EH (cell line): ENCODE measurements around the gene ERICH6B.

Experiments used
- DNase-seq: peaks from one replicate; pipeline ENCODE4 v3.0.0-alpha.2; 2015; ENCODE audit warnings: low read depth

Gene ERICH6B

DNA sequence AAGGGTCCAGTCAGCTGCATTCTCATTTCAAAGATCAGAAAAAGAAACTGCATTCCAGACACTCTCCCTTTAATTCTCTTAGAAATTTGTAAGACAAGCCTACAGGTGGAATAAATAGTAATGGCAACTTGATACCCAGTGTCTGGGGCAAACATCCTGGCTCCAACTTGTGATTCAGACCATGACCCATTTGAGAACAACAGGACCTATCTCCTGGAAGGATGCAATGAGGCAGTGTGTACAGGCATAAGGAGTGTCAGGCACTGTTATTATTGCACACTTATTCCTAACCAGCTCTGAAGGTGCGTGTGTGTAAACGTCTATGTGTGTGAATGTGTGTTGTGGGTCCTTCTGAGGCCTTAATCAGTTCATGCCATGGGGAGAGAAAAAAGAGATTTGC lies 13.9 kb downstream of the ERICH6B start:
- no peak for DNase-seq

DNA sequence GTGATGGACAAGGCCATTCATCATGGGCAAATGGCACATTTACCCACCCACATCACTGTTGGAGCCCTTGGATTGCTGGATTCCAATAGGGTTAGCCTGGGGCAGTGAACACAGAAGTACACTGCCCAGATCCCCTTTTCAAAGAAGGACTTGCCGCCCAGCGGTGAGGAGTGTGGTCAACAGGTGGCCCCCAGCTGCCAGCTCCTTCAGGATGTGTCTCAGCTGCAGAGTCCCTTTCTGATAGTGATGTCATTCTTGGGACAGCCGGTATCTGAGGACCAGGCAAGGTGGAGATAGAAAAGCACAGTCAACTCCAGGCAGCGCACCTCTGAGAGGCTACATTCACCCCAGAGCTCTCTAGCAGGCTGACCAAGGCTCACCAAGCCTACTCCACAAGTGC lies 16.9 kb downstream of the ERICH6B start:
- no peak for DNase-seq

DNA sequence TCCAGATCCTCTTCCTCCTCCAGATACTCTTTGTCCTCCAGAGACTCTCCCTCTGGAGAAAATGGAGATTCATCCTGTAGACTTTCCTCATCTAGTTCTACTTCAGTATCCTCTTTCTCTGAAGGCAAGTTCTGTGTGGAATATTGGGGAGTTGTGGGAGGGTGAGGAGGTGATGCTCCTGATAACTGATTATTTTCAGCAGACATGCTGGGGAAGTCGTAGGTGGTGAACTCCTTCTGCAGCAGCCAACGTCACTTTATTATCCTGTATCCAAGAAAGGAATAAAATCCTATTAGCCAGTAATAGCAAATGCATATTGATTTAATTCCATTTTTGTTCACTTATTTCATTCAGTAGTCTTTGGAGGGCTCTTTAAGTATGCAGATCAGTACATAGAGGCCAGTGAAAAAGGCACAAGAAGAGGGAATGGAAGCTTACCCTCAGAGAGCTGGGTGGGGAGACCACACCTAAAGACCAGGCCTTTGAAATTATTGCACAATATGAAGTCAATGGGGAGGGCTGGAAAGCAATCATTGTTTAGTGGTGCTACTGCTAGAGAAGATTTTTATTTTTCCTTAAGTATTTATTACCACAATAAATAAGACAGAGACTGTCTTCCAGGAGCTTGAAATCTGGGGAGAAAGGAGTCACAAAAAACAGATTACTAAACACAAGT lies 18.6 kb downstream of the ERICH6B start:
- DNase-seq = no peak

DNA sequence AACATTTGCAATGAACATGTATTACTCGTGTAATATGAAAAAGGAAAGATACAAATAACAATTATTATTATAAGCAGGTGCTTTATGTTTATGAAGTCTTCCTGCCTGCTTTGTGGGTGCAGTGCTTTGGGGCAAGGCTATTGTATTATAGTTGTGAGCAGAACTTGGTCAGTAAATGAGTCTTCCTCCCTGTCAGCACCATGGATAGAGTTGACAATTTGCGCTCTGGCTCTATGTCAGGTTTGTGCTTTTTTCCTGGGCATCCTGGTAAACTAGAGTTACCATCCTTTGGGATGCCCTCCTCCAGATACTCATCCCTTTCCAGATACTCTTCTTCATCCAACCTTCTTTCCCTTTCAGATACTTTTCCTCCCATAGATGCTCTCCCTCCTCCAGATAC lies 19.6 kb downstream of the ERICH6B start:
- DNase-seq = peak; percentile 4

DNA sequence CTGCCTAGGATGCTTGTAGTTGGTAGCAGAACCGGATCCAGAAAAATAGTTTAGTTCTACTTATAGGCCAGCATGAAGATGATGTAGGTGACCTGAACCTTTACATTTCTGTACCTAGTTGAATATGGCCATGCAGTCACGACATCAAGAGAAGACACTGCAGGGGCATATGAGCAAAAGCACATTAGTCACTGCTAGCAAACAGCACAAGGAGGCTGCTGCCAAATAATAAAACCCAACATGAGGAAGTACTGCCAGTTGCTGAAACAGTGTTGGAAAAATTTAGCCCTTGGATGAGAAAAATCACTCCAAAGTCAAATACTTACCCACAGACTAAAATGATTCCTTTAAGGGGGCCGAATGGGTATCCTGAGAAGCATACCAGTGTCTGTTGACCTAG lies 20.8 kb downstream of the ERICH6B start:
- DNase-seq = peak; percentile 7

DNA sequence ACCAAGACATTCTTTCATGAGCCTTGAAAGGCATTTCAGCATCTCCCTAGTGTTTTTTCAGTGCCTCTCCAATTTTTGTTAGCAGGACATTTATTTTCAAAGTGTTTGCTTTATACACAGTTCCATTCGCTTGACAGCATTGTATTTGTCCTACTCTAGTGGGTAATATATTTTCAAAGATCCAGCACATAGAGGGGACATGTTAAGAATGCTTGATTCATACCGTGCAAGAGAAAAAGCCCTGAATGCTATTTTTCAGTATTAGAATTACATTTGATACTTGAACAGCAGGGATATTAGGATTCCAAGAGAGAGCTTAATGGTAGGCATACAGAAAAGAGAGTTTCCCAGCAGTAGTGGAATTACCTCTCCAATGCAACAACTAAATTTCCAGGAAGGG lies 21.3 kb downstream of the ERICH6B start:
- no peak for DNase-seq

DNA sequence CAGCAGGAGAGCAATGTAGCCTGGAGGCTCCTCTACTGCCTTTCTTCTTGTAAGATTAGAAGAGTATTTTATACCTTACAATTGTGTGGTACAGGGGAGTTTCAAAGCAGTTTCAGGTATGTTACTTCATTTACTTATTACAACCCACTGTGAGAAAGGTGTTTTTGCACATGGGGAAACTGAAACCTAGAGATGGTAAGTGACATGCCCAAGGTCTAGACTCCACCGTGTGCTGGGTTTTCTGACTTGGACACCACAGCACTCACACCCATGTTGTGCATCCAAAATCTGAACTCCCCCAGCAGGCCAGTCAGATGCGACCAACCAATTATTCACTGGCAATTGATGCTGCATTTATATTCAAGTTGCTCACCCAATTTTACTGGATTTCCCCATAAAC lies 22.8 kb downstream of the ERICH6B start:
- no peak for DNase-seq

DNA sequence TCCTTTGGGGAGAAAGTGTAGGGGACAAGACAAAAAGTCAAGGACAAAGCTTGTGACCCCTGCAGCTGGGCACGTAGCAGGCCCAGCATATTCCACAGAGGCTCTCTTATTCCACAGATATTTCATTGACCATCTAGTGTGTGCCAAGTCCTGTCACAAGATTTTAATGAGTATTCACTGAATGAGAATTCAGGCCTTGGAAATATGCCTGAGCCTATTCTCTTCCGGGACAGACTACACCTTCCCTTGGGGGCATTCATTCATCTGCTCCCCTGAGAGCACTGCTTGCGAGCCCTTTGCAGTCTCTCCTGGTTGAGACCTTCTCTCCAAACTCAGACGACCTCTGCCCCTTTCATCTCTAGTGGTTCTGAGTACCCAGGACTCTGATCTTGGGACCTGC lies 25.5 kb downstream of the ERICH6B start:
- DNase-seq = no peak

DNA sequence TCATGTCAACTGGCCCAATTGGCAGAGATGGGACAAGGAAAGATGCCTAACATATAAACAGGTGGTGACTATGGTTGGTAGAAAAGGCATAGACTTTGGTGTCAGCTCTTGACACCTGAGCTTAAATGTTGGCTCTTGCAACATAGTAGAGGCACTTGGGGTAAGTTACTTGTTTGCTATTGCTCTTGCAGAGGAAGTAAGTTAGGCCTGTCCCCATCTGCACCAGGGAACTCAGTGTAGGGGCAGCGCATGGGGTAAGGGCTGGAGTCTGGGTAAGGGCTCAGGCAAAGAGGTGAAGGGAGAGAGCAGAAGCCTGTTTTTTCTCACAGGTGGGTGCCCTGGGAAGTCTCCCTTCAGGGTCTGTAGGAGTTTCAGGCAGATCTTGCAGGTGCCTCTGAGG lies 27.6 kb downstream of the ERICH6B start:
- no peak for DNase-seq

DNA sequence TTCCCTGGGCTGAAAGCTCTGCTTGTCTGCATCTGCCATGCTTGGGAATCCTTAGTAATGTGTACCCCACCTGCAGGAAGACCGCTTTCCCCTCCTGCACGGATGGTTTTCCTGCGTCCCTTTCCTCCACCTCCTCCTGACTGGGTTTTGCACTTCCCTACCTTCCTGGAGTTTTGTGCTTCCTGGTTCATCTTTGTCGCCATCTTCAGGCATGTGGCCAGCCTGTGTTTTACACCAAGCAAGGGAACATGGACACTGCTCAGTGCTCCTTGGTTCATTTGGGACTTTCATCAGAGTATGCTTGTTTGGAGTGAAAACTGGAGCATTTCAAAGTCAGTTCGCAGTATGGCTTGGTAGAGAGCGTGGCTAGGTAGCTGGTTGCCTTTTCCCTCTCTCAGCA lies 30.7 kb downstream of the ERICH6B start:
- DNase-seq = peak; percentile 15

DNA sequence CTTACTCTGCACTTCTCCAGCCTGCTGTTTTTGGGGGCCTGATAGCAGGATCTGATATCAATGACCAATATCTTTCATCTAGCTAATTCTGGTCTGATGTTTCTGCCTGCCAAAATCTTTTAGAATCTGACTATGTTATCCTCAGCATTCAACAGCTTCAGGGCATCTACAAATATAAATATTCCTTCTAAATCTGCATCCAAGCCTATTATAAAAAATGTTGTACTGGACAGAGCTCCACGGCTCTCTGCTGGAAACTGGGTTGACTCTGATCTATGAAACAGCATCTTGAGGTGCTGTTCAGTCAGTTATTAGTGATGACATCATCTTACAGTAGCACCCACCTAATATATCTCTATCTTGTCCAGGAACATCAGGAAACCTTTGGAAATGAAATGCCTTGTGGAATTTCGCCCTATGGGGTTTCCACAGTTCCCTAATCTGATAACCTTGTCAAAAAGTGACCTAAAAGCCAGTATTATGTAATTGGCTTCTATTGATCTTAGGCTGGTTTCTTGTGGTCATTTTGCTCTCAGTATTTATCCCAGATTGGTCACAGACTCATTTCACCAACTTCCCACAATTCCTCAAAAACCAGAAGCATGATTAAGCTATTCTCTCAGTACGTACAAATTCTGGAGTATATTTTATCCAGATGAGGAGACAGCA lies 33.0 kb downstream of the ERICH6B start:
- no peak for DNase-seq

DNA sequence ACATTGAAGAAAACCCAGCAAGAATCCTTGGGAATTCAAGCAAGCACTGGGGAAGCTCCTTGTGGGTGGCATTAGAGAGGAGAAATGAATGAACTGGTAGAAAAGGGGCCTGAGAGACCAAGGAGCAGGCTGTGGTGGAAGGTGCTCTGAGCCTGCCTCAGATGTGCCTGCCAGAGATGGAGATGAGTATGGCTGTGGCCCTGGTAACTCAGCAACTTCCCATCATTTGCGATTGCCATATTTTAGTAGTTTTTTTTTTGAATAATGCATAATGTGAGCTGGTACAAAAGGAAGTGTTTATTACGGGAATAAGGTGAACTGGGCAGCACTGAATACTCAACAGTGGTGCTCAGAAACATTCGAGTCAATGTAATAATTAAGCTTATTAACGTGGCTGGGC lies 39.1 kb downstream of the ERICH6B start:
- no peak for DNase-seq

DNA sequence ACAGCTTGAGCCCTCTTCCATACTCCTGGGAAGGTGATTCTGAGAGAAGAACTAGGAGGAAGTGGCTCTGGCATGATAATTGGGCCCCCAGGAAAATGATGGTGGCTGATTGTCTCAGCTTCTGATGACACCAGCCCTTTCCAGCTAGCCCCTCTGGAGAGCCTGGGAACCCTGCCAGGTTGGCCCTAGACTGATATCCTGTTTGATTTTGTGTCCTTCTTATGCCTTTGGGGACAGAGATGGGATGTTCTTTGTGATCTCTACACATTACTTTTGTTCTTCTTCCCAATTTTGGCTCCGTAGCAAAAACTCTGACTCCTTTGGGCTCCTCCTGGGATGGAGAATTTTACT lies 39.7 kb downstream of the ERICH6B start:
- no peak for DNase-seq

DNA sequence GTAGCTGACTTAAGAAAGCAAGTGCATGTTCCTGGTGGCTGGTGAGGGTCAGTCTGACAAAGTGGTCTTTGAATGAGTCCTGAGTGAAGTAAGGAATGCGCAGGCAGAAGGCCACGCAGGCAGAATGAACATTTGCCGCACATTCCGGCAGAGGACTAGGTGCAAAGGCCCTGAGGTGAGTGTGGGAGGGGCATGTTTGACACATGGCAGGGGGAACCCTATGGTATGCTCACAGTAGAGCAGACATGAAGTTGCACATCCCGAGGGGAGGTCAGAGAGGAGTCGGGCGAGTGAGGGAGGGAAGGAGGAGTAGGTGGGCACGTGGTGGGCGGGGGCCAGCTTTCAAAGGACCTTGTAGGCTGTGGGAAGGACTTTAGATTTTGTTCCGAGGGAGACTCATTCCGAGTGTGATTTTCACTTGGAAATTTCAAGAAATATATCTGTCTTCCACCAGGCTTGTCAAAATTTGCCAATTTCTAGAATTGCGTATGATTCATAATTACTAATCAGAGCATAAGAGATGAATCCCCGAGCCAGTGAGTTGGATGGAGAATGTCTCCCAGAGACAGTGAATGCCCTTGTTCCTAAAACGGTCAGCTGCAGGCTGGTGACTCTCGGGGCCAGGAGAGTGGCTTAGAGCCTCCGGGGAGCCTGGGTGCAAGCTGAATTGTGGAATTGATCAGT lies 40.3 kb downstream of the ERICH6B start:
- DNase-seq = no peak

DNA sequence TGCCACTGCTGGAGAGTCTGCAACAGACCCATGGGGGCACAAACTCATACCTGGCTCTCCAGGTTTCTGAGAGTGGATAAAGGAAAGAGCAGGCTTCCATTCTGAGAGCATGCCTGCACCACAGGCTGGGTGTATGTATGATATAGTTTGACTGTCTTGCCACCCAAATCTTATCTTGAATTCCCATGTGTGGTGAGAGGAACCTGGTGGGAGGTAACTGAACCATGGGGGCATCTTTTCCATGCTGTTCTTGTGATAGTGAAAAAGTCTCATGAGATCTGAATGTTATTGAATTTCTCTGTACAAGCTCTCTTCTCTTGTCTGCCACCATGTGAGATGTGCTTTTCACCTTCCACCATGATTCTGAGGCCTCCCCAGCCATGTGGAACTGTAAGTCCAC lies 50.2 kb downstream of the ERICH6B start:
- no peak for DNase-seq

DNA sequence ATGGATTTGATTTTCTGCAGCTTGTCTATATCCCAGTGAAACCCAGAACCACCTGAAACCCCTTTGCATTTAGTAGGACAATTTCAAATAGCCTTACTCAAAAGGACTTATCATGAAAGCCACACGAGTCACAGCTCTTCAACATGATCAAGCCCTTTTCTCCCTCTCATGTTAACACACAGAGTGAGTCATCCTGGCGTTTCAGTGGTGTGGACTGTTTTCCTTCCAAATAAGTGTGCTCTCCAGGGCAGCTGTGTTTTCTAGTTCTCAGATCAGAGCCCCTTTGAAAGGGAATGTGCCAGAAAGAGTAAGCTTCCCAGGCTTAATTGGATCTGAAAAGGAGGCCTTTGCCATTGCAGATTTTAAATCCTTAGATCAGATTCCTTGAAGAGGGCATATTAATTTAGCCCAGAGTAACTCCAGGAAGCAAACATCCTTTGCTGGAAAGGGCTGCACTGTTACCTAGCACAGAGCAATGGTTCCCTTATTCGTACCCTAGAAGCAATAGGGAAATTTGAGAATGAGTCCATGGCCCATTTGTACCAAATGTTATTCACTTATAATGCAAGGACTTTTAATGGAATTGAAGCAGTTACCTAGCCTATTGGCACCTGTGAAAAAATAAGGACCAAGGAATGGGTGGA lies 51.3 kb downstream of the ERICH6B start:
- peak; percentile 45 for DNase-seq

DNA sequence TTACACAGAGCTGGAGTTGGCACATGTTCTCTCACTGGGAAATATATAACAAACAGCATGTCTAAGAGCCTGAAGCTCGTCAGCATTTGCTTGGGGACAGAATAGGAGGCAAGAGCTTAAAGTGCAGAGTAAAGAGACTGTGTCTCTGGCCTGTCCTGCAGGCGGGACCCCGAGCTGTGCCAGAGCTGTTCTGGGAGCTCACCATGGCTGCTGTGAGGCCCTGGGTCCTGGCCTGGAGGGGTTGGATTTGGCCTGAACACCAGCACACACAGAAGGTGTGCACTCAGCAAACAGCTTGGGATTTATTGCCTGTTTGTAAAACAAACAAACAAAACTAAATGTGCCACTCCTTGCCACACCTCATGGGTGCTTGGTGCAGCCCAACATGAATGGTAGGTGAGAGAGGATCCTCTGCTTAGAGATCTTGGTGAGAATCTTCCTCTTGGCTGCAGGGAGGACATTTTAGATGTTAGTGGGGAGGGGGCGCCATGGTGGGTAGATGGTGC lies 60.9 kb downstream of the ERICH6B start:
- no peak for DNase-seq

DNA sequence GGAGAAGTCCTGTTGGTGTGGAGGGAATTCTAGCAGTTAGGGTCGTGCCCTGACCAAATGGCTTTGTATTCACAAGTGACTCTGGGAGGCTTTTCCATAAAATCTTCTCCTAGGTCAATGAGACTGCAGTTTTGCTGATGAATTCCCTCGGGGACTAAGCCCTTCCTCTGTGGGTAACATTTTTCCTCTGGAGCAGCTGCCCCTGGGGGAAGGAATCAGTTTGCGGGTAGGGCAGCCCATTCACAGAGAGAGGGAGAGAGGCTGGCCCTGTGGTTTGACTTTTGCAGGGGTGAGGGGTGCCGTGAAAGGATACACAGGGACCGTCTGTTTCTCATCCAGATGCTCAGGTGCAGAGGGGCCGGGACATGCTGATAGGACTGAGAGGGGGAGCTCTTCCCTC lies 67.3 kb downstream of the ERICH6B start:
- peak; percentile 4 for DNase-seq

DNA sequence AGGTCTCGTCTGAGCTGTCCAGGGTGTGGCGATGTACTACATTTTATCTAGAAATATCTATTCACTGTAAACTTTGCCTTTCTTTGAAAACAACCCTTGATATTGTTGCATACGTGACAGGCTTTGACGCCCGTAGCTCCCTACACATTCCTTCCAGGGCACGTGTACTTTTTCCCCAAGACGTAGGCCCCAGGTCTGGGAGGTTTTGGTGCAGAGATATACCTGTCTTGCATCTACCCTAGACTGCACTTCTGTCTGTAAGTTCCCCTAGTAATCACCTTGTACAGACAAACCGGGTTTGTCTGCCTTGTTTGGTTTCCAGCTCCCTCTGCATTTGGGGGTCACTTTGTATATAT lies 69.2 kb downstream of the ERICH6B start:
- no peak for DNase-seq

DNA sequence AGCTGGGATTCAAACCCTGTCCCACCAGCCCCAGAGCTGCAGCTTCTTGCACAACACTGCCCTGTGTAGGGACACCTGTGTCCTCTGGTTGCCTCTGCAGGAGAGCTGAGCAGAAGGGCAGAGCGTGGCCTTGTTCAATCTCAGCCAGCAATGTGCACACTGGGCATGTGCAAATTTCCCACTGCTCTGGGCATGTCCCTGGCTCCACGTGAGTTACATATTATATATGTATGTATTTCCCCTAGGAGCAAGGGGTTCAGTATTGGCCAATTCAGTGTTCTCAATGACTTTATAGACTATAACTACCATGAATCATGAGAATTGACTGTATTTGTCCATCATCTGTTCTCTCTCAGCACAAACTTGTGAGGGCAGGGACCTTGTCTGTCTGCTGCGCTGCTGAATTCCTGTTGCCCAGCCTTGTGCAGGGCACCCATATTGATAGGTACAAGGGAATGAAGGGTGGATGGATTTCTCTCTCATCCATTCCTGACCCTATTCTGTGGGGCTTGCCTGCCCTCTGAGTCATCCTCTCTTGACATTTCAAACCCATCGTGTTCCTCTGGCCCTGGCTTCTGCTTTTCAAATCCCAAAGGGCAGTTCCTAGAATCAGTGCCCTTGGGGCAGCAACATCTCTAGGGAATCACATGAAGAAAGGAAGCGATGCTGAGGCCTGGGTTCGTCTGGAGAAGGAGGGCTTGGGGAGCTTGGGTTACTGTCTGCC lies 69.7 kb downstream of the ERICH6B start:
- DNase-seq = no peak

DNA sequence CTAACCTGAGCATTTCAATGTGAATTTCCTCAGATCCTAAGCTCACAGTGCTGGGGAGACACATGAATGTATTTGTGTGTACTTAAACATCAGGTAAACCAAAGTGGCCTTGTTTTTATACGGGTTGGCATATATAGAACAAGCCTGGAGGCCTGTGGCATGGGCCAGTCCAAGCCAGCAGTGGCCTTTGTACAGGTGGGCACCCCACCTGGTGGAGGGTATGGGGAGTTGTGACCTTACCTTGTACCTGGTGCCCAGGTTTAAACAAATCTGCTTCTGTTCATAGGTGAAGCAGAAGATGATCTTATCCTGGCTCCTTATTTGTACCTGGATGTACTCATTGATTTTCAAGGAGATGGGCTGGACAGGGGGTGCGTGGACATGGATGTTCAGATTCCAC lies 71.0 kb downstream of the ERICH6B start:
- DNase-seq = no peak

DNA sequence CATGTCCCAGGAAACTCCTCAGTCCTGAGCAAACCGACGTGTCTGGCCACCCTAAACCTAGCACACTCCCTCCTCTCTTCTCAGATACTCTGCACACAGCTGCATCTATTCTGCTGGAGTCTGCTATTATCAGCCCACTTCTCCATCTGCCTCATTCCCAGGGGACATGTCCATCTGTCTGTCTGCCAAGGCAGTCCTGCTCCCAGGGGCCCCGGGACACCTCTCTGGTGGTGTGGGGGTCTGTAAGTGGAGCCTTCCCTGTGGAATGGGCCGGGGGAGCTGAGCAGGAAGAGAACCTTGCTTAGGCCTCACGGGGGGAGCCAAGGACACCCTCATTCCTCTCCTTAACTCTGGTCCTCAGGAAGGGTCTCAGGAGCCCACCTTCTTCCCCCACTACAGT lies 72.7 kb downstream of the ERICH6B start:
- no peak for DNase-seq
